Osteocyte (in vitro differentiated cells): ENCODE results near the gene ACMSD. TPM values are rescaled to one million over a fixed set of nuclear protein-coding genes. Genes with fewer than 3 reads are reported as not detected.
A peak's percentile ranks its signal among the peaks of the same experiment; 100 is the strongest.

Source experiments
- DNase-seq: peaks from one replicate; pipeline ENCODE4 v3.0.0; 2021; ENCODE audit warnings: mixed read lengths; ENCODE audit not compliant: unreplicated experiment; ENCODE audit errors: extremely low spot score
- H3K27ac Mint-ChIP-seq: one replicate; pipeline ENCODE4 v1.8.0; 2021; ENCODE audit warnings: mild to moderate bottlenecking, mixed read lengths; ENCODE audit not compliant: unreplicated experiment
- H3K27me3 Mint-ChIP-seq: one replicate; pipeline ENCODE4 v1.8.0; 2021; ENCODE audit warnings: mixed read lengths; ENCODE audit not compliant: unreplicated experiment
- H3K36me3 Mint-ChIP-seq: one replicate; pipeline ENCODE4 v1.8.0; 2021; ENCODE audit warnings: mixed read lengths; ENCODE audit not compliant: unreplicated experiment
- H3K4me1 Mint-ChIP-seq: one replicate; pipeline ENCODE4 v1.8.0; 2021; ENCODE audit warnings: mixed read lengths; ENCODE audit not compliant: unreplicated experiment
- H3K4me3 Mint-ChIP-seq: one replicate; pipeline ENCODE4 v1.8.0; 2021; ENCODE audit warnings: mild to moderate bottlenecking, moderate library complexity, mixed read lengths; ENCODE audit not compliant: unreplicated experiment
- H3K9me3 Mint-ChIP-seq: one replicate; pipeline ENCODE4 v1.8.0; 2021; ENCODE audit warnings: mixed read lengths; ENCODE audit not compliant: unreplicated experiment
- CTCF ChIP-seq: fragments of 200-600 bp; sonication (generic); IDR thresholded peaks from 2 replicates; pipeline ENCODE4 v1.5.0; 2021; ENCODE audit warnings: antibody characterized with exemption, mild to moderate bottlenecking, moderate library complexity
- long read RNA-seq: library from polyadenylated mRNA; unstranded; transcript quantifications from one replicate; pipeline ENCODE4 v2.0.0, GENCODE V29; 2021
- total RNA-seq: library from RNA; stranded (reverse); gene quantifications from 2 replicates; pipeline ENCODE4 v1.2.1, GENCODE V29; 2021

The ACMSD gene
- not detected in 2 replicates for total RNA-seq
- long read RNA-seq, partial matches to known transcripts = 0 of 1 reads
- long read RNA-seq, other reads (novel, unspliced or antisense) = 1 of 1 reads

DNA sequence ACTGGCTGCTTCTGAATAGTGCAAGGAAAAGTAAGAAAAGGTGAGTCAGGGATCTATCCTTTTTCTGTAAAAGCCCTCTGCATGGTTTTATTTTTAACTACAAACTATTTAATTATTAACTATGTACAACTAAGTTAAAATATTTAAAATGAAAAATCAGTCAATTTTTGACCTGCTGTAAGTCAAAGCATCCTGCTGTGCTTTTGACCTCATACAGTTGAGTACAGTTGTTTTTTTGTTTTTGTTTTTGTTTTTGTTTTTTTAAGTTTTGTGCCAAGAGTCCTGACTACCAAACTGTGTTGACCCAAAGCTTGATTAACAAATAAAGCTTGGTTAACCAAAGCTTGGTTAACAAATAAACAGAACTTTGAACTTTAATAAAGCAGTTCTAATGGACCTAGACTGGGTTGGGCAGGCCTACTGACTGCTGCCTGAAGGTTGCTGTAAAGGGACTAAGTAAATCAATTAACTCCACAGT, at the start of gene ACMSD:
ACMSD (plus strand) TSS at position 474 of the 478 bp plus-strand sequence. CDS start 67 bp downstream, outside the sequence.
- TF ChIP-seq CTCF = no peak
- Mint-ChIP-seq H3K27ac (no peak within 1 kb of the TSS), H3K4me1 (peaks cover 7% of the 10 kb centered on the region)

DNA sequence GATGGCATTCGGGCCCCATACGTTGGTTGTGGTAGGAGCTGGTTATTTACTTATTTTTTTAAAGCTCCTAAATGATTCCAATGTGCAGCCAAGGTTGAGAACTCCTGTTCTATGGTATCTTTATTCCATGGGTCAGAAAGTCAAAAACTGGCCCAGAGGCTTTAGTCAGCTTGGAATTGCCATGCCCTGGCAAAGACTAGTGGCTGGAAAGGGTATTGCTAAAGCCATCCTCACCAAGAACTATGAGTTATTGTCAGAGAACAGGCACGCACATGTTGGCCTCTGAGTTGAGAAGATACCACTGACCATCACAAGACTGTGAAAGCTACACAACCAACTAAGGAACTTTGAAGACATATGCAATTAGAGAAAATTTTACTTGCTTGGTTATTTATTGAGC, 47.9 kb upstream of the ACMSD start:
- peak; percentile 25 for DNase-seq
- H3K4me3 Mint-ChIP-seq = no peak overlapping the region
- H3K27me3 Mint-ChIP-seq = peaks cover 3% of the 10 kb centered on the region
- H3K36me3 Mint-ChIP-seq = no peaks in the 10 kb centered on the region
- no peak overlapping the region for H3K27ac Mint-ChIP-seq
- no peaks in the 10 kb centered on the region for H3K4me1 Mint-ChIP-seq
- H3K9me3 Mint-ChIP-seq = no peaks in the 10 kb centered on the region
- TF ChIP-seq CTCF = no peak

More for the DNA sequence above, at the start of gene ACMSD:
- no peak for DNase-seq
- Mint-ChIP-seq H3K36me3 (no peaks in the 10 kb centered on the region), H3K27me3 (peaks cover 2% of the 10 kb centered on the region), H3K4me3 (no peak within 1 kb of the TSS), H3K9me3 (peaks cover 14% of the 10 kb centered on the region)

DNA sequence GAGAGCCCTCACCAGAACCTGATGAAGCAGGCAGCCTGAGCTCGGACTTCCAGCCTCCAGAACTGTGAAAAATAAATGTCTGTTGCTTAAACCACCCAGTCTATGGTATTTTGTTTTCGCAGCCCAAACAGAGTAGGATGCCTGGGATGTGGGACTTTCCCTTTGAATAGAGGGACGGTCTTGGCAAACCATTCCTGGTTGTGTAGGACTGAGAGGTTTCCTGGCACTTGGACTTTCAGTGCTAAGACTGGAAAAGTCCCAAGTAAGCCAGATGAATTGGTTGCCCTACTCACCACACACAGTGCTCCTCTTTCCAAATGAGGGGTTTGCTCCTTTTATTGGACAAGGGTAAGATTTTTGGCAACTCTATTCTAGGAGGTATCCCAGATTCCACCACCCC, 46.8 kb upstream of the ACMSD start:
- H3K27ac Mint-ChIP-seq = no peak overlapping the region
- H3K36me3 Mint-ChIP-seq = no peaks in the 10 kb centered on the region
- H3K9me3 Mint-ChIP-seq = no peaks in the 10 kb centered on the region
- no peak overlapping the region for H3K4me3 Mint-ChIP-seq
- no peak for TF ChIP-seq CTCF
- no peak for DNase-seq
- H3K27me3 Mint-ChIP-seq = peaks cover 3% of the 10 kb centered on the region
- no peaks in the 10 kb centered on the region for H3K4me1 Mint-ChIP-seq

GRCh38 chr2:134792186-134792585, 46.2 kb upstream of the ACMSD start:
- Mint-ChIP-seq H3K27me3 (peaks cover 3% of the 10 kb centered on the region), H3K4me3 (no peak overlapping the region), H3K4me1 (no peaks in the 10 kb centered on the region), H3K36me3 (no peaks in the 10 kb centered on the region), H3K9me3 (no peaks in the 10 kb centered on the region), H3K27ac (no peak overlapping the region)
- DNase-seq = no peak
- TF ChIP-seq CTCF = no peak

- no peaks in the 10 kb centered on the region for H3K36me3 Mint-ChIP-seq
- H3K9me3 Mint-ChIP-seq = no peaks in the 10 kb centered on the region
- H3K27me3 Mint-ChIP-seq = peaks cover 2% of the 10 kb centered on the region
- H3K4me1 Mint-ChIP-seq = no peaks in the 10 kb centered on the region
- no peak for TF ChIP-seq CTCF
- no peak overlapping the region for H3K27ac Mint-ChIP-seq
- no peak overlapping the region for H3K4me3 Mint-ChIP-seq
- no peak for DNase-seq
Observed at GRCh38 chr2:134795765-134796164, 42.7 kb upstream of the ACMSD start.
